Measurements from ENCODE around the gene GAB2. TPM values are rescaled to one million over a fixed set of nuclear protein-coding genes. Genes with fewer than 3 reads are reported as not detected.

GAB2 gene
- total RNA-seq, 1 experiment from 2014 or later: 4.2 TPM

DNA sequence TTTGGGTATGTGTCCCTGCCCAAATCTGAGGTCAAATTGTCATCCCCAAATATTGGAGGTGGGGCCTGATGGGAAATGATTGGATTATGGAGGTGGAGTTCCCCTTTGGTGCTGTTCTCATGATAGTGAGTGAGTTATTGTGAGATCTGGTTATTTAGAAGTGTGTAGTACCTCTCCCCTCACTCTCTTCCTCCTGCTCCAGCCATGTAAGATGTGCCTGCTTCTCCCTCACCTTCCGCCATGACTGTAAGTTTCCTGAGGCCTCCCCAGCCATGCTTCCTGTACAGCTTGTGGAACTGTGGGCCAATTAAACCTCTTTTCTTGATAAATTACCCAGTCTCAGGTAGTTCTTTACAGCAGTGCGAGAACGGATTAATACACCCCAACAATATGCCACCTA lies 9.0 kb downstream of the GAB2 start:
- H3K27ac Mint-ChIP-seq (ENCODE audit: low read depth, unreplicated experiment): no peak overlapping the region
- no TSS peak for BruUV-seq (replicated peaks)
- intact Hi-C loops (cut with micrococcal nuclease): no loop called here
- peaks cover 18% of the 10 kb centered on the region for H3K9me3 Mint-ChIP-seq (ENCODE audit: unreplicated experiment)
- ChIA-PET CTCF (interaction anchor here (0.8 kb wide), 1 partner anchor 409 kb away, joined by 3 read pairs; no protein-coding TSS in a partner anchor), POLR2A (no interaction called here)
- H3K27me3 Mint-ChIP-seq (ENCODE audit: insufficient read depth, unreplicated experiment): no peaks in the 10 kb centered on the region
- DNase-seq (ENCODE audit: unreplicated experiment): no peak
- TF ChIP-seq, protein P1, sequence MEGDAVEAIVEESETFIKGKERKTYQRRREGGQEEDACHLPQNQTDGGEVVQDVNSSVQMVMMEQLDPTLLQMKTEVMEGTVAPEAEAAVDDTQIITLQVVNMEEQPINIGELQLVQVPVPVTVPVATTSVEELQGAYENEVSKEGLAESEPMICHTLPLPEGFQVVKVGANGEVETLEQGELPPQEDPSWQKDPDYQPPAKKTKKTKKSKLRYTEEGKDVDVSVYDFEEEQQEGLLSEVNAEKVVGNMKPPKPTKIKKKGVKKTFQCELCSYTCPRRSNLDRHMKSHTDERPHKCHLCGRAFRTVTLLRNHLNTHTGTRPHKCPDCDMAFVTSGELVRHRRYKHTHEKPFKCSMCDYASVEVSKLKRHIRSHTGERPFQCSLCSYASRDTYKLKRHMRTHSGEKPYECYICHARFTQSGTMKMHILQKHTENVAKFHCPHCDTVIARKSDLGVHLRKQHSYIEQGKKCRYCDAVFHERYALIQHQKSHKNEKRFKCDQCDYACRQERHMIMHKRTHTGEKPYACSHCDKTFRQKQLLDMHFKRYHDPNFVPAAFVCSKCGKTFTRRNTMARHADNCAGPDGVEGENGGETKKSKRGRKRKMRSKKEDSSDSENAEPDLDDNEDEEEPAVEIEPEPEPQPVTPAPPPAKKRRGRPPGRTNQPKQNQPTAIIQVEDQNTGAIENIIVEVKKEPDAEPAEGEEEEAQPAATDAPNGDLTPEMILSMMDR (IDR thresholded peaks at IDR 0.05; ENCODE audit: unreplicated experiment): no peak
- peaks cover 6% of the 10 kb centered on the region for H3K36me3 Mint-ChIP-seq (ENCODE audit: insufficient read depth, unreplicated experiment)
- H3K4me1 Mint-ChIP-seq (ENCODE audit: insufficient read depth, unreplicated experiment): no peaks in the 10 kb centered on the region
- H3K4me3 Mint-ChIP-seq (ENCODE audit: unreplicated experiment): no peak overlapping the region

DNA sequence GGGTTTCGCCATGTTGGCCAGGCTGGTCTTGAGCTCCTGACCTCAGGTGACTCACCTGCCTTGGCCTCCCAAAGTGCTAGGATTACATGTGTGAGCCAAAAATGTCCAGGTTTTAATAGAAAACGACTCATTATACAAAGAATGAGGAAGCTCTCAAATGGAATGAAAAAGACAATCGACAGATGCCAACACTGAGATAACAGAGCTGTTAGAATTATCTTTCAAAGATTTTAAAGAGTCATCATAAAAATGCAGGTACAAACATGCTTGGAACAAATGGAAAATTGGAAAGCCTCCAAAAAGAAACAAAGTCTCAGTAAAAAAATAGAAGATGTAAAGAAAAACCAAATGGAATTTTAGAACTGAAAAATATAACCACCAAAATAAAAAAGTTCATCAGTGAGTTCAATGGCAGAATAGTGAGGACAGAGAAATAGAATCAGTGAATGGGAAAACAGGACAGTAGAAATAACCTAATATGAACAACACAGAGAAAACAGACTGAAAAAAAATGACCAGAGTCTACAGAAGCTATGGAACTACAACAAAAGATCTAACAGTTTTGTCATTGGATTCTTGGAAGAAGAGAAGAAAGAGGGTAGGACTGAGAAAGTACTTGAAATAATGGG lies 10.9 kb downstream of the GAB2 start:
- peak; percentile 17 for DNase-seq (ENCODE audit: unreplicated experiment)
- H3K27ac Mint-ChIP-seq (ENCODE audit: low read depth, unreplicated experiment): no peak overlapping the region
- no TSS peak for BruUV-seq (replicated peaks)

DNA sequence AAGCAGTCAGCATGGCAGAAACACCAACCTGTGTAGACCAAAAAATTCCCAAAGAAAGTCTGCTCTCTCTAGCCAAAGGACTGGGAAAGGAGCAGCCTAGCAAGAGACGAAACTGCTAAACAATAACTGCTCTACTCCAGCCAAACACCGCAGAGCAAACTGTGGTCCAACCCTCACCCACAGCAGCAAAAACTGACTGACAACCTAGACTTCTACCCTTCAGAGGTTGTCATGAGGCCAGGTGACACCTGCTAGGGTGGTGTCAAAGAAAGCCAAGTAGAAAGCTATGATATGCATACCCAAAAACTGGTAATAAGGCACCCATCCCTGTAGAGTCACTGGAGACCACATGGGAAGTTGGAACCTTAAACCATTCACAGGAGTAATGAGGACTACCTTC lies 11.8 kb downstream of the GAB2 start:
- Mint-ChIP-seq H3K27ac (ENCODE audit: low read depth, unreplicated experiment) (no peak overlapping the region), H3K9me3 (ENCODE audit: unreplicated experiment) (peaks cover 18% of the 10 kb centered on the region), H3K4me1 (ENCODE audit: insufficient read depth, unreplicated experiment) (no peaks in the 10 kb centered on the region), H3K4me3 (ENCODE audit: unreplicated experiment) (no peak overlapping the region), H3K27me3 (ENCODE audit: insufficient read depth, unreplicated experiment) (no peaks in the 10 kb centered on the region), H3K36me3 (ENCODE audit: insufficient read depth, unreplicated experiment) (peaks cover 6% of the 10 kb centered on the region)
- no peak for DNase-seq (ENCODE audit: unreplicated experiment)
- no TSS peak for BruUV-seq (replicated peaks)
- intact Hi-C loops (cut with micrococcal nuclease): no loop called here
- POLR2A ChIA-PET: interaction anchor here (0.8 kb wide), 1 partner anchor 159 kb away, joined by 3 read pairs; no protein-coding TSS in a partner anchor
- TF ChIP-seq, protein P1 (IDR thresholded peaks at IDR 0.05; ENCODE audit: unreplicated experiment): no peak
- CTCF ChIA-PET: interaction anchor here (0.5 to 2.0 kb wide), 2 partner anchors 12 to 331 kb away, joined by 4 to 11 read pairs; partner anchors contain the start of gene GAB2

More for the DNA sequence above, 10.9 kb downstream of the GAB2 start:
- POLR2A ChIA-PET: interaction anchor here (0.7 to 1.2 kb wide), 2 partner anchors 9 to 392 kb away, joined by 3 to 4 read pairs; no protein-coding TSS in a partner anchor
- H3K9me3 Mint-ChIP-seq (ENCODE audit: unreplicated experiment): peaks cover 18% of the 10 kb centered on the region
- intact Hi-C loops (cut with micrococcal nuclease): no loop called here
- no peaks in the 10 kb centered on the region for H3K4me1 Mint-ChIP-seq (ENCODE audit: insufficient read depth, unreplicated experiment)
- TF ChIP-seq, protein P1 (IDR thresholded peaks at IDR 0.05; ENCODE audit: unreplicated experiment): no peak
- H3K27me3 Mint-ChIP-seq (ENCODE audit: insufficient read depth, unreplicated experiment): no peaks in the 10 kb centered on the region
- peaks cover 6% of the 10 kb centered on the region for H3K36me3 Mint-ChIP-seq (ENCODE audit: insufficient read depth, unreplicated experiment)
- CTCF ChIA-PET: interaction anchor here (0.5 to 2.0 kb wide), 3 partner anchors 12 to 332 kb away, joined by 3 to 11 read pairs (median 4); partner anchors contain the start of gene GAB2
- no peak overlapping the region for H3K4me3 Mint-ChIP-seq (ENCODE audit: unreplicated experiment)

DNA sequence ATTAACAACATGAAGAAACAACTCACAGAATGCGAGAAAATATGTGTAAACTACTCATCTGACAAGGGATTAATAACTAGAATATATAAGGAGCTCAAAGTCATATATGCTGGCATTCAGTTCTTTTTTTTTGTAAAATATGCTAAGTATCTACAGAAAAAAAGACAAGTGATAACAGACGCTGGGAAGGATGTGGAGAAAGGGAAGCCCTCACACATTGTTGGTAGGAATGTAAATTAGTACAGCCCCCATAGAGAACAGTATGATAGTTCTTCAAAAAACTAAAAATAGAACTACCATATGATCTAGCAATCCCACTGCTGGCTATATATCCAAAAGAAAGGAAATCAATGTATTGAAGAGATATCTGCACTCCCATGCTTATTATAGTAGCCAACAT lies 13.8 kb downstream of the GAB2 start:
- H3K4me3 Mint-ChIP-seq (ENCODE audit: unreplicated experiment): no peak overlapping the region
- TF ChIP-seq, protein P1 (IDR thresholded peaks at IDR 0.05; ENCODE audit: unreplicated experiment): no peak
- no peaks in the 10 kb centered on the region for H3K27me3 Mint-ChIP-seq (ENCODE audit: insufficient read depth, unreplicated experiment)
- H3K36me3 Mint-ChIP-seq (ENCODE audit: insufficient read depth, unreplicated experiment): peaks cover 6% of the 10 kb centered on the region
- H3K4me1 Mint-ChIP-seq (ENCODE audit: insufficient read depth, unreplicated experiment): no peaks in the 10 kb centered on the region
- ChIA-PET CTCF (interaction anchor here (0.5 to 1.1 kb wide), 5 partner anchors 10 to 438 kb away, joined by 3 to 5 read pairs (median 3); no protein-coding TSS in a partner anchor), POLR2A (interaction anchor here (1.3 kb wide), 1 partner anchor 264 kb away, joined by 3 read pairs; the partner anchor contains the start of gene ALG8)
- H3K27ac Mint-ChIP-seq (ENCODE audit: low read depth, unreplicated experiment): no peak overlapping the region
- DNase-seq (ENCODE audit: unreplicated experiment): no peak
- intact Hi-C loops (cut with micrococcal nuclease): no loop called here
- peaks cover 18% of the 10 kb centered on the region for H3K9me3 Mint-ChIP-seq (ENCODE audit: unreplicated experiment)
- no TSS peak for BruUV-seq (replicated peaks)
